ENCODE data around the gene MTCL1. TPM values are rescaled to one million over a fixed set of nuclear protein-coding genes. Genes with fewer than 3 reads are reported as not detected.

The MTCL1 gene
- total and polyA plus RNA-seq, 9 of the 15 experiments (the other 6 are each of a cell fraction or from before 2014, with no cell fraction given) = 0.21 to 7.4 (median 3.7) TPM

DNA sequence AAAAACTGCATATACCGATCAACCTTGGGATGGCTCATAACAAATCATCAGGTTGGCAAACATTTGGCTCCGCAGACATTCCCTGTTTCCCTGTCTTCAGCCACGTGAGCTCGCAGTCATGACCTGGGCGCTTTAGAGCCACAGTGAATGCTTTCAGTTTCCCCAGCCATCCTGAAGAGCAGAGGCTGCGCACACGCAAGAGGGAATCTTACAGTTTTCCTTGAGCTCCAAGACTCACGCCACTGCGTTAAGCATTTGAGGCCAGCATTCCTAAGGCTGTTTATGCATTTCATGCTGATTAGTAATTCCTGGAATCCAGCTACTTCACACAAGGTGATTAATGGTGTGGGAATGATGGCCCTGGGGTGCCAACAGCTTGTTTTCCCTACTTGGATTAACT lies 95.1 kb downstream of the MTCL1 start (continued):
- TF ChIP-seq, protein P1, sequence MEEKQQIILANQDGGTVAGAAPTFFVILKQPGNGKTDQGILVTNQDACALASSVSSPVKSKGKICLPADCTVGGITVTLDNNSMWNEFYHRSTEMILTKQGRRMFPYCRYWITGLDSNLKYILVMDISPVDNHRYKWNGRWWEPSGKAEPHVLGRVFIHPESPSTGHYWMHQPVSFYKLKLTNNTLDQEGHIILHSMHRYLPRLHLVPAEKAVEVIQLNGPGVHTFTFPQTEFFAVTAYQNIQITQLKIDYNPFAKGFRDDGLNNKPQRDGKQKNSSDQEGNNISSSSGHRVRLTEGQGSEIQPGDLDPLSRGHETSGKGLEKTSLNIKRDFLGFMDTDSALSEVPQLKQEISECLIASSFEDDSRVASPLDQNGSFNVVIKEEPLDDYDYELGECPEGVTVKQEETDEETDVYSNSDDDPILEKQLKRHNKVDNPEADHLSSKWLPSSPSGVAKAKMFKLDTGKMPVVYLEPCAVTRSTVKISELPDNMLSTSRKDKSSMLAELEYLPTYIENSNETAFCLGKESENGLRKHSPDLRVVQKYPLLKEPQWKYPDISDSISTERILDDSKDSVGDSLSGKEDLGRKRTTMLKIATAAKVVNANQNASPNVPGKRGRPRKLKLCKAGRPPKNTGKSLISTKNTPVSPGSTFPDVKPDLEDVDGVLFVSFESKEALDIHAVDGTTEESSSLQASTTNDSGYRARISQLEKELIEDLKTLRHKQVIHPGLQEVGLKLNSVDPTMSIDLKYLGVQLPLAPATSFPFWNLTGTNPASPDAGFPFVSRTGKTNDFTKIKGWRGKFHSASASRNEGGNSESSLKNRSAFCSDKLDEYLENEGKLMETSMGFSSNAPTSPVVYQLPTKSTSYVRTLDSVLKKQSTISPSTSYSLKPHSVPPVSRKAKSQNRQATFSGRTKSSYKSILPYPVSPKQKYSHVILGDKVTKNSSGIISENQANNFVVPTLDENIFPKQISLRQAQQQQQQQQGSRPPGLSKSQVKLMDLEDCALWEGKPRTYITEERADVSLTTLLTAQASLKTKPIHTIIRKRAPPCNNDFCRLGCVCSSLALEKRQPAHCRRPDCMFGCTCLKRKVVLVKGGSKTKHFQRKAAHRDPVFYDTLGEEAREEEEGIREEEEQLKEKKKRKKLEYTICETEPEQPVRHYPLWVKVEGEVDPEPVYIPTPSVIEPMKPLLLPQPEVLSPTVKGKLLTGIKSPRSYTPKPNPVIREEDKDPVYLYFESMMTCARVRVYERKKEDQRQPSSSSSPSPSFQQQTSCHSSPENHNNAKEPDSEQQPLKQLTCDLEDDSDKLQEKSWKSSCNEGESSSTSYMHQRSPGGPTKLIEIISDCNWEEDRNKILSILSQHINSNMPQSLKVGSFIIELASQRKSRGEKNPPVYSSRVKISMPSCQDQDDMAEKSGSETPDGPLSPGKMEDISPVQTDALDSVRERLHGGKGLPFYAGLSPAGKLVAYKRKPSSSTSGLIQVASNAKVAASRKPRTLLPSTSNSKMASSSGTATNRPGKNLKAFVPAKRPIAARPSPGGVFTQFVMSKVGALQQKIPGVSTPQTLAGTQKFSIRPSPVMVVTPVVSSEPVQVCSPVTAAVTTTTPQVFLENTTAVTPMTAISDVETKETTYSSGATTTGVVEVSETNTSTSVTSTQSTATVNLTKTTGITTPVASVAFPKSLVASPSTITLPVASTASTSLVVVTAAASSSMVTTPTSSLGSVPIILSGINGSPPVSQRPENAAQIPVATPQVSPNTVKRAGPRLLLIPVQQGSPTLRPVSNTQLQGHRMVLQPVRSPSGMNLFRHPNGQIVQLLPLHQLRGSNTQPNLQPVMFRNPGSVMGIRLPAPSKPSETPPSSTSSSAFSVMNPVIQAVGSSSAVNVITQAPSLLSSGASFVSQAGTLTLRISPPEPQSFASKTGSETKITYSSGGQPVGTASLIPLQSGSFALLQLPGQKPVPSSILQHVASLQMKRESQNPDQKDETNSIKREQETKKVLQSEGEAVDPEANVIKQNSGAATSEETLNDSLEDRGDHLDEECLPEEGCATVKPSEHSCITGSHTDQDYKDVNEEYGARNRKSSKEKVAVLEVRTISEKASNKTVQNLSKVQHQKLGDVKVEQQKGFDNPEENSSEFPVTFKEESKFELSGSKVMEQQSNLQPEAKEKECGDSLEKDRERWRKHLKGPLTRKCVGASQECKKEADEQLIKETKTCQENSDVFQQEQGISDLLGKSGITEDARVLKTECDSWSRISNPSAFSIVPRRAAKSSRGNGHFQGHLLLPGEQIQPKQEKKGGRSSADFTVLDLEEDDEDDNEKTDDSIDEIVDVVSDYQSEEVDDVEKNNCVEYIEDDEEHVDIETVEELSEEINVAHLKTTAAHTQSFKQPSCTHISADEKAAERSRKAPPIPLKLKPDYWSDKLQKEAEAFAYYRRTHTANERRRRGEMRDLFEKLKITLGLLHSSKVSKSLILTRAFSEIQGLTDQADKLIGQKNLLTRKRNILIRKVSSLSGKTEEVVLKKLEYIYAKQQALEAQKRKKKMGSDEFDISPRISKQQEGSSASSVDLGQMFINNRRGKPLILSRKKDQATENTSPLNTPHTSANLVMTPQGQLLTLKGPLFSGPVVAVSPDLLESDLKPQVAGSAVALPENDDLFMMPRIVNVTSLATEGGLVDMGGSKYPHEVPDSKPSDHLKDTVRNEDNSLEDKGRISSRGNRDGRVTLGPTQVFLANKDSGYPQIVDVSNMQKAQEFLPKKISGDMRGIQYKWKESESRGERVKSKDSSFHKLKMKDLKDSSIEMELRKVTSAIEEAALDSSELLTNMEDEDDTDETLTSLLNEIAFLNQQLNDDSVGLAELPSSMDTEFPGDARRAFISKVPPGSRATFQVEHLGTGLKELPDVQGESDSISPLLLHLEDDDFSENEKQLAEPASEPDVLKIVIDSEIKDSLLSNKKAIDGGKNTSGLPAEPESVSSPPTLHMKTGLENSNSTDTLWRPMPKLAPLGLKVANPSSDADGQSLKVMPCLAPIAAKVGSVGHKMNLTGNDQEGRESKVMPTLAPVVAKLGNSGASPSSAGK (IDR thresholded peaks at IDR 0.05) = no peak
- TF ChIP-seq HNRNPLL (IDR thresholded peaks at IDR 0.05; ENCODE audit: low read depth, low read length, poor library complexity, severe bottlenecking) = no peak
- no peak for TF ChIP-seq TAF15 (IDR thresholded peaks at IDR 0.05; ENCODE audit: low read depth, low read length)
- TF ChIP-seq BCOR (IDR thresholded peaks at IDR 0.05) = no peak
- no peak for TF ChIP-seq NFE2L1 (tag; IDR thresholded peaks at IDR 0.05; ENCODE audit: borderline replicate concordance, low read depth)
- no peak for TF ChIP-seq TAF7 (tag; IDR thresholded peaks at IDR 0.05)
- no peak for TF ChIP-seq ARID1B (IDR thresholded peaks at IDR 0.05)
- TF ChIP-seq, protein P2, sequence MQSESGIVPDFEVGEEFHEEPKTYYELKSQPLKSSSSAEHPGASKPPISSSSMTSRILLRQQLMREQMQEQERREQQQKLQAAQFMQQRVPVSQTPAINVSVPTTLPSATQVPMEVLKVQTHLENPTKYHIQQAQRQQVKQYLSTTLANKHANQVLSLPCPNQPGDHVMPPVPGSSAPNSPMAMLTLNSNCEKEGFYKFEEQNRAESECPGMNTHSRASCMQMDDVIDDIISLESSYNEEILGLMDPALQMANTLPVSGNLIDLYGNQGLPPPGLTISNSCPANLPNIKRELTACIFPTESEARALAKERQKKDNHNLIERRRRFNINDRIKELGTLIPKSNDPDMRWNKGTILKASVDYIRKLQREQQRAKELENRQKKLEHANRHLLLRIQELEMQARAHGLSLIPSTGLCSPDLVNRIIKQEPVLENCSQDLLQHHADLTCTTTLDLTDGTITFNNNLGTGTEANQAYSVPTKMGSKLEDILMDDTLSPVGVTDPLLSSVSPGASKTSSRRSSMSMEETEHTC (IDR thresholded peaks at IDR 0.05) = no peak
- TF ChIP-seq XRCC4 (IDR thresholded peaks at IDR 0.05; ENCODE audit: extremely low read depth, insufficient read depth, insufficient read length) = no peak
- TF ChIP-seq, protein P3, sequence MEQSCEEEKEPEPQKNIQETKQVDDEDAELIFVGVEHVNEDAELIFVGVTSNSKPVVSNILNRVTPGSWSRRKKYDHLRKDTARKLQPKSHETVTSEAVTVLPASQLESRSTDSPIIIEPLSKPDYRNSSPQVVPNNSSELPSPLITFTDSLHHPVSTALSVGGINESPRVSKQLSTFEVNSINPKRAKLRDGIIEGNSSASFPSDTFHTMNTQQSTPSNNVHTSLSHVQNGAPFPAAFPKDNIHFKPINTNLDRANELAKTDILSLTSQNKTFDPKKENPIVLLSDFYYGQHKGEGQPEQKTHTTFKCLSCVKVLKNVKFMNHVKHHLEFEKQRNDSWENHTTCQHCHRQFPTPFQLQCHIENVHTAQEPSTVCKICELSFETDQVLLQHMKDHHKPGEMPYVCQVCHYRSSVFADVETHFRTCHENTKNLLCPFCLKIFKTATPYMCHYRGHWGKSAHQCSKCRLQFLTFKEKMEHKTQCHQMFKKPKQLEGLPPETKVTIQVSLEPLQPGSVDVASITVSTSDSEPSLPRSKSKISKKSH (CRISPR knock-in tag; IDR thresholded peaks at IDR 0.05) = no peak
- TF ChIP-seq, protein P4, sequence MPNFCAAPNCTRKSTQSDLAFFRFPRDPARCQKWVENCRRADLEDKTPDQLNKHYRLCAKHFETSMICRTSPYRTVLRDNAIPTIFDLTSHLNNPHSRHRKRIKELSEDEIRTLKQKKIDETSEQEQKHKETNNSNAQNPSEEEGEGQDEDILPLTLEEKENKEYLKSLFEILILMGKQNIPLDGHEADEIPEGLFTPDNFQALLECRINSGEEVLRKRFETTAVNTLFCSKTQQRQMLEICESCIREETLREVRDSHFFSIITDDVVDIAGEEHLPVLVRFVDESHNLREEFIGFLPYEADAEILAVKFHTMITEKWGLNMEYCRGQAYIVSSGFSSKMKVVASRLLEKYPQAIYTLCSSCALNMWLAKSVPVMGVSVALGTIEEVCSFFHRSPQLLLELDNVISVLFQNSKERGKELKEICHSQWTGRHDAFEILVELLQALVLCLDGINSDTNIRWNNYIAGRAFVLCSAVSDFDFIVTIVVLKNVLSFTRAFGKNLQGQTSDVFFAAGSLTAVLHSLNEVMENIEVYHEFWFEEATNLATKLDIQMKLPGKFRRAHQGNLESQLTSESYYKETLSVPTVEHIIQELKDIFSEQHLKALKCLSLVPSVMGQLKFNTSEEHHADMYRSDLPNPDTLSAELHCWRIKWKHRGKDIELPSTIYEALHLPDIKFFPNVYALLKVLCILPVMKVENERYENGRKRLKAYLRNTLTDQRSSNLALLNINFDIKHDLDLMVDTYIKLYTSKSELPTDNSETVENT (CRISPR knock-in tag; IDR thresholded peaks at IDR 0.05) = no peak
- no peak for TF ChIP-seq DDX20 (tag; IDR thresholded peaks at IDR 0.05; ENCODE audit: low read depth)

Data from K562 (cell line).